Neural progenitor cell (in vitro differentiated cells): ENCODE results near the gene MYO18B.

Experiments used
- EZH2 ChIP-seq: fragments of 200-600 bp; sonication (generic); IDR thresholded peaks from 2 replicates; pipeline ENCODE4 v1.6.1; 2017; ENCODE audit warnings: antibody characterized with exemption, mild to moderate bottlenecking, moderate library complexity
- TF ChIP-seq, protein P1 (sequence below): fragments of 200-600 bp; sonication (generic); IDR thresholded peaks from 2 replicates; pipeline ENCODE4 v1.5.1; 2017; ENCODE audit warnings: antibody characterized with exemption, mild to moderate bottlenecking

DNA sequence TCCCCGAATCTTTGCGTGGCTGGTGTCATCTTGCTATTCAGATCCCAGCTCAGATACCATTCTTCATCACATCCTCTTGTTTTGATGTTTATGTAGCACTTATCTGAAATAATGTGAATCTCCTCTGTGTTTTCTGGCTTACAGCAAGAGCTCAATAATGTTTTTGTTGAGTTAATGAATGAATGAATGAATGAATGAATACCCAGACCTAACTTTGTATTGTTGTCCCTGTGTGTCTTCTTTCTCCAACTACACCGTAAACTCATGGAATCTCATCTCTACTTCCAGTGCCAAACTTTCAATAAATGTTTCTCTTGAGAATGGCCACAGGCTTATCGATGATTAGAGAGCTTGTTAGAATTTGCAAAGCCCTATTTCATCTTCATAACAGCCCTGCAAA is 110.2 kb downstream of the MYO18B start:
- TF ChIP-seq EZH2: no peak
- TF ChIP-seq, protein P1, sequence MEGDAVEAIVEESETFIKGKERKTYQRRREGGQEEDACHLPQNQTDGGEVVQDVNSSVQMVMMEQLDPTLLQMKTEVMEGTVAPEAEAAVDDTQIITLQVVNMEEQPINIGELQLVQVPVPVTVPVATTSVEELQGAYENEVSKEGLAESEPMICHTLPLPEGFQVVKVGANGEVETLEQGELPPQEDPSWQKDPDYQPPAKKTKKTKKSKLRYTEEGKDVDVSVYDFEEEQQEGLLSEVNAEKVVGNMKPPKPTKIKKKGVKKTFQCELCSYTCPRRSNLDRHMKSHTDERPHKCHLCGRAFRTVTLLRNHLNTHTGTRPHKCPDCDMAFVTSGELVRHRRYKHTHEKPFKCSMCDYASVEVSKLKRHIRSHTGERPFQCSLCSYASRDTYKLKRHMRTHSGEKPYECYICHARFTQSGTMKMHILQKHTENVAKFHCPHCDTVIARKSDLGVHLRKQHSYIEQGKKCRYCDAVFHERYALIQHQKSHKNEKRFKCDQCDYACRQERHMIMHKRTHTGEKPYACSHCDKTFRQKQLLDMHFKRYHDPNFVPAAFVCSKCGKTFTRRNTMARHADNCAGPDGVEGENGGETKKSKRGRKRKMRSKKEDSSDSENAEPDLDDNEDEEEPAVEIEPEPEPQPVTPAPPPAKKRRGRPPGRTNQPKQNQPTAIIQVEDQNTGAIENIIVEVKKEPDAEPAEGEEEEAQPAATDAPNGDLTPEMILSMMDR: no peak
